Thoracic aorta (tissue), 2 donors: Measurements from ENCODE around the gene HEXD. TPM values are rescaled to one million over a fixed set of nuclear protein-coding genes. Genes with fewer than 3 reads are reported as not detected.

ENCODE experiments used
- ATAC-seq: fragments of 150-250 bp; one replicate; pipeline ENCODE4 v1.8.0; 2017; ENCODE audit warnings: low read depth; ENCODE audit not compliant: insufficient number of reproducible peaks, low FRiP score
- DNase-seq: peaks from one replicate; pipeline ENCODE4 v3.0.0-alpha.2; 2020; ENCODE audit warnings: low spot score
- H3K27ac ChIP-seq, 2 donors: fragments of 200-600 bp; sonication (generic); 1 replicate in 1 of 2; 2 replicates in 1 of 2; pipeline ENCODE4 v1.5.1; 2016; ENCODE audit warnings: mild to moderate bottlenecking in 2 of 2, moderate library complexity in 2 of 2
- H3K27me3 ChIP-seq: fragments of 200-600 bp; sonication (generic); replicated peaks from 2 replicates; pipeline ENCODE4 v1.6.0; 2016; ENCODE audit warnings: mild to moderate bottlenecking; ENCODE audit not compliant: insufficient read depth
- H3K36me3 ChIP-seq: fragments of 200-600 bp; sonication (generic); one replicate; pipeline ENCODE4 v1.5.1; 2016
- H3K4me1 ChIP-seq, 2 donors: fragments of 200-600 bp; sonication (generic); 1 replicate in 1 of 2; 2 replicates in 1 of 2; pipeline versions ENCODE4 v1.5.1 to v1.6.0; 2016; ENCODE audit warnings: low read depth in 2 of 2, mild to moderate bottlenecking in 1 of 2; ENCODE audit not compliant: control insufficient read depth in 1 of 2
- H3K4me3 ChIP-seq: fragments of 200-600 bp; sonication (generic); 2 replicates; pipeline ENCODE4 v1.5.1; 2016; ENCODE audit warnings: mild to moderate bottlenecking
- H3K9me3 ChIP-seq: fragments of 200-600 bp; sonication (generic); 2 replicates; pipeline ENCODE4 v1.5.1; 2016
- CTCF ChIP-seq: fragments of 200-600 bp; sonication (generic); IDR thresholded peaks from one replicate; pipeline ENCODE4 v1.5.1; 2019; ENCODE audit warnings: antibody characterized with exemption
- total RNA-seq, 2 donors: library from RNA; depleted of rRNA; stranded (reverse); fragments of >200 nt; gene quantifications; one replicate each; pipeline versions ENCODE4 v1.1.0 to v1.2.3, GENCODE V29; 2016

The HEXD gene
- total RNA-seq, 2 donors from 2014 or later: 31.4 to 34.7 TPM

- ATAC-seq (no peak), DNase-seq (no peak)
- Histone ChIP-seq H3K9me3 (no peaks in the 10 kb centered on the region), H3K4me3 (peak overlapping the region; percentile 54), H3K27ac (peak overlapping the region in 1 of 2 donors; percentile 6), H3K36me3 (no peaks in the 10 kb centered on the region), H3K4me1 (peaks cover 3 to 15% of the 10 kb centered on the region in 2 donors), H3K27me3 (no peaks in the 10 kb centered on the region)
- peak; percentile 66 for TF ChIP-seq CTCF
Observed at GRCh38 chr17:82424001-82424862, 6.1 kb downstream of the HEXD start.

GRCh38 chr17:82424863-82425159 lies 6.7 kb downstream of the HEXD start:
- Histone ChIP-seq H3K27me3 (no peaks in the 10 kb centered on the region), H3K4me1 (peaks cover 3 to 13% of the 10 kb centered on the region in 2 donors), H3K4me3 (no peak overlapping the region), H3K36me3 (no peaks in the 10 kb centered on the region), H3K27ac (no peak overlapping the region), H3K9me3 (no peaks in the 10 kb centered on the region)
- no peak for DNase-seq
- ATAC-seq: no peak
- no peak for TF ChIP-seq CTCF

GRCh38 chr17:82428546-82428945 lies 10.4 kb downstream of the HEXD start:
- H3K4me1 ChIP-seq: peaks cover 3 to 13% of the 10 kb centered on the region in 2 donors

GRCh38 chr17:82429824-82430223 lies 11.7 kb downstream of the HEXD start:
- no peak for TF ChIP-seq CTCF
- H3K4me1 ChIP-seq: peaks cover 0 to 1% of the 10 kb centered on the region in 2 donors
- DNase-seq (no peak), ATAC-seq (no peak)
- H3K36me3 ChIP-seq: no peaks in the 10 kb centered on the region
- no peak overlapping the region for H3K4me3 ChIP-seq
- H3K27me3 ChIP-seq: no peaks in the 10 kb centered on the region
- H3K9me3 ChIP-seq: no peaks in the 10 kb centered on the region
- H3K27ac ChIP-seq: no peak overlapping the region

More at GRCh38 chr17:82428546-82428945, 10.4 kb downstream of the HEXD start:
- Histone ChIP-seq H3K27me3 (no peaks in the 10 kb centered on the region), H3K4me3 (no peak overlapping the region), H3K9me3 (no peaks in the 10 kb centered on the region), H3K27ac (no peak overlapping the region), H3K36me3 (no peaks in the 10 kb centered on the region)
- no peak for ATAC-seq
- no peak for DNase-seq
- no peak for TF ChIP-seq CTCF

- no peak for TF ChIP-seq CTCF
- no peak for DNase-seq
- H3K36me3 ChIP-seq: no peaks in the 10 kb centered on the region
Observed at GRCh38 chr17:82432017-82432416, 13.9 kb downstream of the HEXD start.

More at GRCh38 chr17:82432017-82432416, 13.9 kb downstream of the HEXD start:
- Histone ChIP-seq H3K4me3 (no peak overlapping the region), H3K4me1 (no peaks in the 10 kb centered on the region), H3K27me3 (no peaks in the 10 kb centered on the region), H3K27ac (no peak overlapping the region), H3K9me3 (no peaks in the 10 kb centered on the region)
- ATAC-seq: no peak
